Activated naive CD4-positive, alpha-beta T cell (primary cell): ENCODE data around the gene SH3RF3.

Source experiments
- DNase-seq, 4 experiments: peaks; one replicate each; lab custom pipeline; 2025; lab: John Stamatoyannopoulos, UW

The SH3RF3 gene

GRCh38 chr2:109202486-109202885 is 73.5 kb downstream of the SH3RF3 start:
- DNase-seq = no peak

GRCh38 chr2:109203246-109204011 is 74.4 kb downstream of the SH3RF3 start:
- no peak for DNase-seq

- no peak for DNase-seq
Observed at GRCh38 chr2:109204412-109204811, 75.4 kb downstream of the SH3RF3 start.

GRCh38 chr2:109205447-109205846 is 76.4 kb downstream of the SH3RF3 start:
- DNase-seq = no peak

- DNase-seq = no peak
Observed at GRCh38 chr2:109206569-109207146, 77.7 kb downstream of the SH3RF3 start.

GRCh38 chr2:109207176-109207575 is 78.2 kb downstream of the SH3RF3 start:
- DNase-seq = no peak

- no peak for DNase-seq
Observed at GRCh38 chr2:109208071-109208950, 79.3 kb downstream of the SH3RF3 start.

- no peak for DNase-seq
Observed at GRCh38 chr2:109208951-109209335, 79.9 kb downstream of the SH3RF3 start.

GRCh38 chr2:109209412-109209811 is 80.4 kb downstream of the SH3RF3 start:
- no peak for DNase-seq

- DNase-seq = no peak
Observed at GRCh38 chr2:109209941-109210340, 80.9 kb downstream of the SH3RF3 start.

GRCh38 chr2:109210431-109211200 is 81.6 kb downstream of the SH3RF3 start:
- no peak for DNase-seq

- DNase-seq = no peak
Observed at GRCh38 chr2:109211315-109211714, 82.3 kb downstream of the SH3RF3 start.

GRCh38 chr2:109212836-109213563 is 84.0 kb downstream of the SH3RF3 start:
- DNase-seq = no peak

GRCh38 chr2:109213646-109214433 is 84.8 kb downstream of the SH3RF3 start:
- peak in 2 of 4 experiments; percentile 10 to 20 for DNase-seq

- no peak for DNase-seq
Observed at GRCh38 chr2:109214651-109215371, 85.8 kb downstream of the SH3RF3 start.

- DNase-seq = no peak
Observed at GRCh38 chr2:109215866-109216265, 86.9 kb downstream of the SH3RF3 start.

- no peak for DNase-seq
Observed at GRCh38 chr2:109216332-109216731, 87.3 kb downstream of the SH3RF3 start.

GRCh38 chr2:109217362-109218086 is 88.5 kb downstream of the SH3RF3 start:
- no peak for DNase-seq
